ENCODE measurements around the gene PDZD2. TPM values are rescaled to one million over a fixed set of nuclear protein-coding genes. Genes with fewer than 3 reads are reported as not detected.

PDZD2 gene
- total RNA-seq, 1 donor from 2014 or later = 1.2 TPM

DNA sequence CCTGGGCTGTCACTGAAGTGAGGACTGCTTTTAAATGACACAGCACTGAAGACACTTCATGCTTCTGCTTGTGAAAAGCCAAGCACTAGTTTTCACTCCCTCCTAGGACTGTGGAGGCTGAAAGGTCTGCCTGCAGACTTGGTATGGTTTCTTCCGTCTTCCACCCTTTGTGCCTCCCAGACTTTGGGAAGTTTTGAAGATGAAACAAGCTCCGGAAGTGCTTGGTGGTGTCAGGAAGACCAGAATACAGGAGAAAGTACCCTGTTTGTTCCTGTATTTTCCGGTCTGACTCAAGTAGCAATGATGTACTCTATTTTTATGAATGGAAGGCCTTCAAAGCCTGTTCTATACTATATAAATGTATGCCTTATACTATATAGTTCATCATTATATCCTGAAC is 222.7 kb downstream of the PDZD2 start:
- DNase-seq (ENCODE audit: low read depth in 2 of 2) = peak in 1 of 2 donors; percentile 62

GRCh38 chr5:31863991-31864411 is 225.1 kb downstream of the PDZD2 start:
- DNase-seq (ENCODE audit: low read depth in 2 of 2) = peak in 1 of 2 donors; percentile 12

- peak in 1 of 2 donors; percentile 34 for DNase-seq (ENCODE audit: low read depth in 2 of 2)
These were observed 227.2 kb downstream of the PDZD2 start for GRCh38 chr5:31866166-31866565.

DNA sequence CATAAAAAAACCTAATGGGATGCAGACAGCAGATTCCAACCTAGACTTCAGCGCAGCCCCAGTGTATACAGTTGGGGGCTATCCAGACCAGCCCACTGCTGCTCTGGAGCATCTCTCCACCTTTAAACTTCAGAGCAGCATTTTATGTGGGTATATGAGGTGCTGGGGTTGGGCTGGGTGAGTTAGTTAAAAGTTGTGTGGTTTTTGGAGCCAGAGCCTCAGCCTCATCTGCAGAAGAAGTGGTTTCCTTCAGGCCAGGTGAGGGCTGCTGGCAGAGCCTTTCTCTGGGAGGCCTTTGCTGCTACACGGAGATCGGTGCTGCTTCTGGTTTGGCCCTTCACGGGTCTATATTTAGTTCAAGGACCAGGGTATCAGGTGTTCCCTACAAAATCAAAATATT is 228.3 kb downstream of the PDZD2 start:
- DNase-seq (ENCODE audit: low read depth in 2 of 2) = no peak

DNA sequence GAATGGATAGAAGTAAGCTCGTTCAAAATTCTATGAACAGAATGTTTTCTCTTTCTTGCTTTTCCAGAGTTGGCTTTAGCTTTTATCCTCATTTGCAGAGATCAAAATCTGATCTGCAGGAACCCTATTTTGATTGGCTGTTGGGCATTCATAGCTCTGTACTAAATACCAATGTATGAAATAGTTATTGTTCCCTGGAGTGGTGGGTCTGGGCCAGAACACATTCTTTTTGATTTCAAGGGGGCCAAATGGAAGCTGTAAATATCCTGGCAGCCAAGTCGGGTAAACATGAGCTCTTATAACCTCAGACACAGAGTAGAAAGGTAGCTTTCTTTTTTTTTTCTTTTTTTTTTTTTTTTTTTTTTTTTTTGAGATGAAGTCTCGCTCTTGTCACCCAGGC is 241.5 kb downstream of the PDZD2 start:
- DNase-seq (ENCODE audit: low read depth in 2 of 2) = no peak

DNA sequence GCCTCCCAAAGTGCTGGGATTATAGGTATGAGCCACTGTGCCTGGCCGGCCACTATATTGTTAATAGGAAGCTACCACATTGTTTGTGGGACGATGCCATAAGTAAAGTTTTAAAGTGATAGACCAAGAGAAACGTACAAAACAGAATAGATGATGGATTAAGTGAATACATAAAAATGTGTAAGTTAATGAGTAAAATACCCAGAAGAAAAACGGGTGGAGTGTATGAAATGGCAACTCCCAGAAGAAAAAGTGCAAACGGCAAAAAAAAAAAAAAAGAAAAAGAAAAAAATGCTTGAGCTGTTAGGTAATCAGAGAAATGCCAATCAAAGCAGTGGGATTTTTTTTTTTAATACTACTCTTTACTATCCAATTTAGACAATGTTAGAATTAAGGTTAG is 246.0 kb downstream of the PDZD2 start:
- no peak for DNase-seq (ENCODE audit: low read depth in 2 of 2)

GRCh38 chr5:31886206-31886605 is 247.3 kb downstream of the PDZD2 start:
- DNase-seq (ENCODE audit: low read depth in 2 of 2) = peak in 1 of 2 donors; percentile 39

- no peak for DNase-seq (ENCODE audit: low read depth in 2 of 2)
These were observed 248.6 kb downstream of the PDZD2 start for GRCh38 chr5:31887556-31887955.

DNA sequence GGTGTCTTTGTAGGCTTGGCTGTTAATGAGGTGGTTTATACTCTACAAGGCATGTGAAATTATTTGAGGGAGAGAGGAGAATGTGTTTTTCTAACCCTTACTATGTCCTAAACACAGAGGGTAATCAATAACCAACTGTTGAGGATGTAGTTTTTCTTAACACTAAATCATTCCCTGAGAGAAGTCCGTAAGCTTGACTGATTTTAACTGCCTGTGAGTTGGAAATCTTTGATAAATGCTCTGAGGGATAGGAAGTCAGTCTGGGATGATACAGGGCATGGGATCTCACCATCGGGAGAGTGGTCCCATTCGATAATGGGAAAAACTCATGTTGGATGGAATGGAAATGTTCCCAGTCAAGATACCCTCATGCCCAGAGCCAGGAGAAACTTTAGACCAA is 249.6 kb downstream of the PDZD2 start:
- DNase-seq (ENCODE audit: low read depth in 2 of 2) = no peak

GRCh38 chr5:31889001-31889561 is 250.2 kb downstream of the PDZD2 start:
- DNase-seq (ENCODE audit: low read depth in 2 of 2) = no peak

GRCh38 chr5:31890046-31890445 is 251.1 kb downstream of the PDZD2 start:
- no peak for DNase-seq (ENCODE audit: low read depth in 2 of 2)

DNA sequence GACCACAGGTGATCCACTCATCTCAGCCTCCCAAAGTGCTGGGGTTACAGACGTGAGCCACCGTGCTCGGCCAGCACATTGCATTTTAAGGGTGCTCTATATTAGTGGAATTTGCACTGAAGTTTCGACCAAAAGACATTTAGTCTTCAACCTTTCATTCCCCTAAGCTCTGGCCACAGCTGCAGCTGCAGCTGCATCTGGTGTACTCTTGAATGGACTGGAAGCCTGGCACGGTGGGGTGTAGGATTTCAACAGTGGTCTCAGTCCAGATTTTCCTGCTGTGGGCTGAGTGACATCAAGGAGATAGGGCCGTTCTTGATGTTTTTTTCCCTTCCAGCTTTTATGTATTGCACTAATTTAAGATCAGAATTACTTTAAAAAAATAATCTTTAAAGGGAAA is 255.2 kb downstream of the PDZD2 start:
- DNase-seq (ENCODE audit: low read depth in 2 of 2) = no peak

DNA sequence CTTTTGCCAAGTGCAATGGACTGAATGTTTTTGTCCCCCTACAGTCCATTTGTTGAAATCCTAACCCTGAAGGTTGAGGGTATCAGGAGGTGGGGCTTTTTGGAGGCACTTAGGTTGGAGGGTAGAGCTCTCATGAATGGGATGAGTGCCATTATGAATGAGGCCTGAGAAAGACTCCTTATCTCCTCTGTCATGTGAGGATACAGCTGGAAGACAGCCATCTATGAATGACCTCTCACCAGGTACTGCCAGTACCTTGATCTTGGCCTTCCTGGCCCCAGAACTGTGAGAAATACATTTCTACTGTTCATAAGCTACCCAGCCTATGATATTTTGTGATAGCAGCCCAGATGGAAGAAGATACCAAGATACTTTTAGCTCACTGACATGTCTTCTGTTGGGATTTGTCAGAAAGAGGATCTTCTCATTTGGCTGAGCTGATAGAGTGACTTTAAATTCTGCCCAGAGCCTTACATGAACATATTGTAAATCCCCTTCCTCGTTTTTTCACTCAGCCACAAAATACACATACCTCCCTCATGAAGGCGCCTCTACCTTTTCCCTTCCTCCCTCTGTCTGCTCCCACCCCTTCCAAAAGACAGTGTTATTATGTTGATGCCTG is 256.4 kb downstream of the PDZD2 start:
- no peak for DNase-seq (ENCODE audit: low read depth in 2 of 2)

DNA sequence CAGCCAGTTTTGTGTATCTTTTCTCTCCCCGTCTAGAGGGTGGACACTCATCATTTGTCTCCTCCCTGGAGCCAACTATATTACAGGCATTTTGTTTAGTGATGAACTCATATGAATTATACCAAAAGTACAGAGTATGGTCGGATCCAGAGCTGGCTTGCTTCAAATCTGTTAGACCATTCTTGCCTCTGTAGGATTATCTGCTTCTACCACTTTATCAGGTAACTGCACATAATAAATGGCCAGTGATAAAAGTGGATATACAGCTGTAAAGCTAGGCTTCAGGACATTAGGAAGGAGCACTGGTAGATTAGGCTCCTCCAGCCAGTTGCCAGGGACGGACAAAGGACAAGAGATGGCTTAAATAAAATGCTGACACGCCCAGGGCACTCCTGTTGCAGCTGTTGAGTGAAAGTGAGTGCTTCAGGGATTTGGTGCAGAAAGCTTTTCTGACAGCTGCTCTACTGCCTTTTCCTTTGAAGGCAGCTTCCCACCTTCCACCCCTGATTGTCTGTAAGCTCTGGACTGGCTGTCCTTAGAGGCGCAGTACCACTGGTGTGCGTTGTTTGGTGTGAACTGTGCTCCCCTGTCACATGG is 259.2 kb downstream of the PDZD2 start:
- no peak for DNase-seq (ENCODE audit: low read depth in 2 of 2)

GRCh38 chr5:31900296-31900865 is 261.4 kb downstream of the PDZD2 start:
- DNase-seq (ENCODE audit: low read depth in 2 of 2) = no peak

DNA sequence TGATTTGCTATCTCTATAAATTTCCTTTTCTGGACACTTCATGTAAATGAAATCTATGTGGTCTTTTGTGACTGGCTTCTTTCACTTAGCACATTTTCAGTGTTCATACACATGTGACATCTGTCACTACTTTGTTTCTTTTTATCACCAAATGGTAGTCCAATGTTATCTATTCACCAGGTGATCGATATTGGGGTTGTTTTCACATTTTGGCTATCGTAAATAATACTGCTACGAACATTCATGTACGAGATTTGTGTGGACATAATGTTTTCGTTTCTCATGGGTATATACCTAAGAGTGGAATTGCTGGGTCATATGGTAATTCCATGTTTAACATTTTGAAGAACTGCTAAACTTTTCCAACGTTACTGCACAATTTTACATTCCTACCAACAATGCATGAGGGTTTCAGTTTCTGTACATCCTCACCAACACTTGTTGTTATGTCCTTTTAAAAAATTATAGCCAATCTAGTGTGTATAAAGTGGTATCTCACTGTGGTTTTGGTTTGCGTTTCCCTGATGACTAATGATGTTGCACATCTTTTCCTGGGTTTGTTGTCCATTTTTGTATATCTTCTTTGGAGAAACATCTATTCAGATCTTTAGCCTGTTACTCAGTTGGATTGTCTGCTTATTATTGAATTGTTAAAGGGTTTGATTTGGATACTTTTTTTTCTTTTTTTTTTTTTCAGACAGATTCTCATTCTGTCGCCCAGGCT is 263.0 kb downstream of the PDZD2 start:
- no peak for DNase-seq (ENCODE audit: low read depth in 2 of 2)

DNA sequence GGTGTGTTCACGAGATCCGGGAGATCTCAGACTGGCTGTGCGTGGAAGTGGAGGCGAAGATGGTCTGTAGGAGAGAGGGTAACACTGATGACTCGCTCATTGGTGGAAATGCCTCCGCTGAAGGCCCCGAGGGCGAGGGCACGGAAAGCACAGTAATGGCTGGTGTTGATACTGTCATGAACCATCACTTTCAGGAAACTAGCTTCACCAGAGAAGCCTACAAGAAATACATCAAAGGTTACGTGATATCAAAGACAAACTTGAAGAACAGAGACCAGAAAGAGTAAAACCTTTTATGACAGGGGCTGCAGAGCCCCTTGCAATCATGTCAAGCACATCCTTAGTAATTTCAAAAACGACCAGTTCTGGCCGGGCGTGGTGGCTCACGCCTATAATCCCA is 269.5 kb downstream of the PDZD2 start:
- DNase-seq (ENCODE audit: low read depth in 2 of 2) = no peak

DNA sequence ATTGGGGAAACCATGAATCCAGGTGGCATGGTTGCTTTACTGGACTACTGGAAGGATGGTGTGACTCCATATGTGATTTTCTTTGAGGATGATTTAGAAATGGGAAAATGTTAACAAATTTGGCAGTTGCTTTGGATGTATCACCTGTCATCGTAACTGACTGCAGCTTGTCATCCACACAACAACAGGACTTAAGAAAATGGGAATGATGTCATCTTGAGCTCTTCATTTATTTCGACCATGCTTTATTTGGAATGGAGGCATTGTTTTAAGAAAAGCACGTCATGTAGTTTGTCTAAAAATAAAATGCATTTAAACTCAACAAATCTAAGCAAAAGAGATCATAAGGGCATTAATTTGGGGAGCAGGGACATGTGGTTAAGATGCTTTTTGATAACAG is 270.1 kb downstream of the PDZD2 start:
- DNase-seq (ENCODE audit: low read depth in 2 of 2) = no peak

GRCh38 chr5:31911291-31912265 is 272.6 kb downstream of the PDZD2 start:
- no peak for DNase-seq (ENCODE audit: low read depth in 2 of 2)

DNA sequence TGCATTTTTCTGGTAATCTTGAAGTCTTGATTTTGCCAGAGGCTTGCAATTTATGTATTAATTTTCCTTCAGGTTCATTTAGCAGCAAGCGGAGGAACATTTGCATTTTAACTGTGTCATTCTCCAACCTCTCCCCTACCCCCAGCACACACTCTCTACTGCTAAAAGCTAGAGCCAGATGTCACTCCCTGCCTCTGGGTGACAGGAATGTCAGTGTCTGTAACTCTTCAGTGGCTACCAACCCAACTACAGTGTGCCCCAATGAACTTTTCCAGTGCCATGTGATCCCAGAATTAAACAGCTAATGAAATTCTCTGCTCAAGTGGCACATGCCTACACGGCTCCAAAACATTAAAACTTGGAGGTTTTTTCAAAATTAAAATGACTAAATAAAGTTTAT is 274.9 kb downstream of the PDZD2 start:
- no peak for DNase-seq (ENCODE audit: low read depth in 2 of 2)

DNA sequence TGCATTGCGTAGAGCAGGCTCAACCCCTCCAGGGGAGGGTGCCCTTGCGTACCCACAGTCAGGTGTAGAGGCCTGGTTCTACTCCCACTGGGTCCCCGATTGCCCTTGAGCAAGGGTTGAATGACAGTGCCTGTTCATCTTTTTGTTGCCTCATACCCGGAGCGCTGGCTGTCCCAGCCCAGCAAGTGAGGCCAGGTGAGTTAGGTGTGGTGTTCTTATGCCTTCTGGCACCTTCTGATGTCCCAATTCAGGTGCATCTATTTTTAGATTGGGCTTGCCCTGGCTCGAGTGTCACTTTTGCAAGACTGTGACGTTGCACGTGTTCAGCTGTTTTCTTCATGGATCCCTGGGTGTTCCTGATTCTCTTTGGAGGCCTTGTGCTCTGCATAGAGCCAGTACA is 277.4 kb downstream of the PDZD2 start:
- DNase-seq (ENCODE audit: low read depth in 2 of 2) = no peak
